H1 (cell line): ENCODE measurements around the gene NEURL1. TPM values are rescaled to one million over a fixed set of nuclear protein-coding genes. Genes with fewer than 3 reads are reported as not detected.
"Not testable (repeated sequence)": the region's sequence is repeated elsewhere in the genome, so short reads cannot be mapped to it uniquely, and the experiment has no call there.

Experiments
- CTCF ChIA-PET: fragments of 300-600 bp; sonication (Branson Sonifier 250); formaldehyde crosslinking; loops from one replicate; lab custom pipeline; 2021; ENCODE audit not compliant: partially characterized antibody; lab: Charles Lee
- POLR2A ChIA-PET: fragments of 300-600 bp; sonication (Branson Sonifier 250); formaldehyde crosslinking; loops from one replicate; lab custom pipeline; 2021; ENCODE audit warnings: inconsistent platforms; ENCODE audit not compliant: partially characterized antibody; lab: Charles Lee
- DNase-seq, 2 experiments: peaks; one replicate each; pipeline versions ENCODE4 v3.0.0 to v3.0.0-alpha.2; 2010 to 2022; ENCODE audit warnings: low spot score in 2 of 2, low read depth in 1 of 2, mixed read lengths in 1 of 2
- FAIRE-seq: peaks from 2 replicates; lab custom pipeline; 2011; peaks lifted over from hg19 to GRCh38; lab: Jason Lieb, UNC
- H2AFZ ChIP-seq: 2 replicates; pipeline ENCODE4 v1.8.1; 2012; ENCODE audit warnings: low read length, inconsistent platforms
- H2AK5ac ChIP-seq: 2 replicates; pipeline ENCODE4 v1.6.1; 2013; ENCODE audit warnings: low read depth, low read length
- H2BK120ac ChIP-seq: replicated peaks from 2 replicates; pipeline ENCODE3; 2013; ENCODE audit warnings: low read depth, low read length, inconsistent platforms
- H2BK12ac ChIP-seq: 2 replicates; pipeline ENCODE4 v1.6.1; 2013; ENCODE audit warnings: low read depth, low read length
- H2BK15ac ChIP-seq: 2 replicates; pipeline ENCODE4 v1.6.1; 2013; ENCODE audit warnings: low read length
- H2BK20ac ChIP-seq: 2 replicates; pipeline ENCODE4 v1.6.1; 2013; ENCODE audit warnings: low read length
- H2BK5ac ChIP-seq: 2 replicates; pipeline ENCODE4 v1.6.1; 2013; ENCODE audit warnings: low read depth, low read length
- H3K14ac ChIP-seq: 2 replicates; pipeline ENCODE4 v1.6.1; 2013; ENCODE audit warnings: inconsistent platforms; ENCODE audit not compliant: insufficient read length
- H3K18ac ChIP-seq: 2 replicates; pipeline ENCODE4 v1.6.1; 2013; ENCODE audit warnings: low read length; ENCODE audit errors: extremely low read depth
- H3K23ac ChIP-seq: 2 replicates; pipeline ENCODE4 v1.6.1; 2013; ENCODE audit warnings: inconsistent platforms; ENCODE audit not compliant: insufficient read length
- H3K23me2 ChIP-seq: 2 replicates; pipeline ENCODE4 v1.6.1; 2013; ENCODE audit warnings: low read depth, low read length
- H3K27ac ChIP-seq: 2 replicates; pipeline ENCODE4 v1.6.1; 2011; ENCODE audit warnings: low read depth, low read length, inconsistent platforms
- H3K27me3 ChIP-seq, 4 experiments: replicated peaks in 1 of 4; 1 replicate in 1 of 4; 2 replicates in 3 of 4; pipeline versions ENCODE4 v1.6.1 to v1.8.1; 2011 to 2013; ENCODE audit warnings: low read length in 3 of 4, mild to moderate bottlenecking in 3 of 4, inconsistent platforms in 2 of 4, mixed read lengths in 2 of 4, moderate library complexity in 1 of 4; ENCODE audit not compliant: control insufficient read depth in 3 of 4, insufficient read depth in 3 of 4; ENCODE audit errors: extremely low read depth in 1 of 4
- H3K36me3 ChIP-seq, 4 experiments: 2 replicates each; pipeline versions ENCODE4 v1.6.1 to v1.8.1; 2011 to 2013; ENCODE audit warnings: mild to moderate bottlenecking in 4 of 4, low read length in 3 of 4, moderate library complexity in 2 of 4, control low read depth in 1 of 4, inconsistent platforms in 1 of 4; ENCODE audit not compliant: insufficient read depth in 4 of 4, control insufficient read depth in 2 of 4
- H3K4ac ChIP-seq: replicated peaks from 2 replicates; pipeline ENCODE3; 2013; ENCODE audit warnings: low read length, low read depth, mixed read lengths, inconsistent platforms; ENCODE audit not compliant: insufficient read length
- H3K4me1 ChIP-seq, 4 experiments: replicated peaks in 1 of 4; 1 replicate in 1 of 4; 2 replicates in 3 of 4; pipeline versions ENCODE4 v1.6.1 to v1.8.1; 2011 to 2013; ENCODE audit warnings: low read length in 3 of 4, inconsistent platforms in 2 of 4, mixed read lengths in 1 of 4; ENCODE audit not compliant: insufficient read depth in 4 of 4, control insufficient read depth in 3 of 4
- H3K4me2 ChIP-seq, 2 experiments: 2 replicates each; pipeline versions ENCODE4 v1.6.1 to v1.8.1; 2011 to 2013; ENCODE audit warnings: low read depth in 2 of 2, low read length in 2 of 2, control low read depth in 1 of 2, inconsistent platforms in 1 of 2, mild to moderate bottlenecking in 1 of 2; ENCODE audit not compliant: insufficient read depth in 1 of 2
- H3K4me3 ChIP-seq, 4 experiments: fragments of 200-600, 300-600 bp in 1 of 4; sonication (generic), shearing (Covaris generic), sonication (Bioruptor Twin) in 1 of 4; 2 replicates each; pipeline versions ENCODE4 v1.5.1 to v1.8.1; 2011 to 2016; ENCODE audit warnings: low read length in 4 of 4, low read depth in 3 of 4, control low read depth in 2 of 4, inconsistent platforms in 2 of 4, mild to moderate bottlenecking in 2 of 4, mixed read lengths in 1 of 4, moderate library complexity in 1 of 4; ENCODE audit not compliant: insufficient read depth in 2 of 4; ENCODE audit errors: extremely low read depth in 1 of 4
- H3K56ac ChIP-seq: replicated peaks from 2 replicates; pipeline ENCODE3; 2013; ENCODE audit warnings: low read depth, mild to moderate bottlenecking, mixed read lengths, low read length, inconsistent platforms; ENCODE audit not compliant: insufficient read length
- H3K79me1 ChIP-seq: 2 replicates; pipeline ENCODE4 v1.6.1; 2013; ENCODE audit warnings: low read depth, low read length, control low read depth
- H3K79me2 ChIP-seq, 2 experiments: 2 replicates each; pipeline versions ENCODE4 v1.6.1 to v1.8.1; 2012 to 2013; ENCODE audit warnings: low read length in 2 of 2, mild to moderate bottlenecking in 2 of 2, inconsistent platforms in 1 of 2; ENCODE audit not compliant: insufficient read depth in 2 of 2, control insufficient read depth in 1 of 2
- H3K9ac ChIP-seq, 4 experiments: replicated peaks in 1 of 4; 1 replicate in 1 of 4; 2 replicates in 3 of 4; pipeline versions ENCODE4 v1.6.1 to v1.8.1; 2011 to 2013; ENCODE audit warnings: low read depth in 3 of 4, low read length in 3 of 4, control low read depth in 2 of 4, mild to moderate bottlenecking in 2 of 4, moderate library complexity in 2 of 4, inconsistent platforms in 1 of 4; ENCODE audit errors: extremely low read depth in 1 of 4
- H3K9me3 ChIP-seq, 2 experiments: 2 replicates each; pipeline versions ENCODE4 v1.6.1 to v1.8.1; 2012 to 2013; ENCODE audit warnings: mild to moderate bottlenecking in 2 of 2, moderate library complexity in 2 of 2, control low read depth in 1 of 2, inconsistent platforms in 1 of 2, low read depth in 1 of 2, low read length in 1 of 2, mixed read lengths in 1 of 2; ENCODE audit not compliant: insufficient read depth in 2 of 2
- H4K20me1 ChIP-seq, 2 experiments: replicated peaks in 1 of 2; 2 replicates each; pipeline versions ENCODE3 to v1.8.1; 2011 to 2013; ENCODE audit warnings: inconsistent platforms in 2 of 2, low read length in 2 of 2, mild to moderate bottlenecking in 1 of 2; ENCODE audit not compliant: insufficient read depth in 2 of 2, control insufficient read depth in 1 of 2
- H4K5ac ChIP-seq: 2 replicates; pipeline ENCODE4 v1.6.1; 2013; ENCODE audit warnings: low read length, low read depth, mixed read lengths, inconsistent platforms; ENCODE audit not compliant: insufficient read length
- H4K8ac ChIP-seq: 2 replicates; pipeline ENCODE4 v1.8.0; 2013; ENCODE audit warnings: mild to moderate bottlenecking, moderate library complexity, low read length, inconsistent platforms; ENCODE audit not compliant: insufficient read depth; ENCODE audit errors: extremely low read depth
- H4K91ac ChIP-seq: replicated peaks from 2 replicates; pipeline ENCODE3; 2013; ENCODE audit warnings: low read length, mixed read lengths, inconsistent platforms; ENCODE audit not compliant: insufficient read length
- WGBS, 2 experiments: shearing (Covaris generic) in 1 of 2; methylation state at CpG; one replicate each; pipeline versions ENCODE4 v1.1.6 to v1.1.7; 2013 to 2015; ENCODE audit warnings: low lambda C conversion rate in 2 of 2, mixed read lengths in 2 of 2, inconsistent platforms in 1 of 2, low coverage in 1 of 2, missing lambda C conversion rate in 1 of 2; ENCODE audit not compliant: insufficient replicate concordance in 2 of 2, insufficient coverage in 1 of 2, insufficient read length in 1 of 2; ENCODE audit errors: extremely low coverage in 1 of 2, missing lambda C conversion rate in 1 of 2; 5-methylcytosine and 5-hydroxymethylcytosine counted together
- polyA plus RNA-seq, 7 experiments: library from polyadenylated mRNA; depleted of rRNA in 3 of 7; stranded (reverse) in 5 of 7; unstranded in 2 of 7; fragments of >200 nt in 5 of 7; fragments of 200-250 nt in 2 of 7; gene quantifications; 1 replicate in 5 of 7; 2 replicates in 1 of 7; 4 replicates in 1 of 7; pipeline versions ENCODE4 v1.2.1 to v1.2.3, GENCODE V29; 2011 to 2013; ENCODE audit warnings: missing spikeins in 2 of 7, mixed read lengths in 2 of 7
- total RNA-seq: library from RNA; stranded (reverse); fragmentation: NEBNext Ultra II Directional; extraction: Animal tissue kit (Norgen Biotek cat#: 25700); gene quantifications from 2 replicates; pipeline ENCODE4 v1.2.1, GENCODE V29; 2021

NEURL1 gene
- total and polyA plus RNA-seq, 2 of the 8 experiments (the other 6 are each of a cell fraction or from before 2014, with no cell fraction given): 0.54 to 0.58 TPM

DNA sequence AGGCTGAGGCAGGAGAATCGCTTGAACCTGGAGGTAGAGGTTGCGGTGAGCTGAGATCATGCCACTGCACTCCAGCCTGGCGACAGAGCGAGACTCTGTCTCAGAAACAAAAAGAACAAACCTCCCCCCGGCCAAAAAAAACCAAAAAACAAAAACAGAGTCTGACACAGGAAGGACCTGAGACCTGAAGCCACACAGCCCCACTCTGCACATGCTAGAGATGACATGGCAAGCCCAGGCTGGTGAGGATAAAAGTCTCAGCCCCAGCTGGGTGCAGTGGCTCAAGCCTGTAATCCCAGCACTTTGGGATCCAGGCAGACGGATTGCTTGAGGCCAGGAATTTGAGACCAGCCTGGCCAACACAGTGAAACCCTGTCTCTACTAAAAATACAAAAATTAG lies 139.4 kb downstream of the NEURL1 start:
- not testable (repeated sequence) for H3K36me3 ChIP-seq, H3K18ac ChIP-seq, H4K20me1 ChIP-seq, H3K4me3 ChIP-seq, H2AK5ac ChIP-seq, H3K23ac ChIP-seq, H3K4ac ChIP-seq, H2BK20ac ChIP-seq, H3K56ac ChIP-seq, H2BK5ac ChIP-seq, H3K79me1 ChIP-seq, H4K5ac ChIP-seq, H3K27ac ChIP-seq, H3K27me3 ChIP-seq, H3K9ac ChIP-seq, H3K4me2 ChIP-seq, H3K79me2 ChIP-seq, H3K9me3 ChIP-seq, H2BK120ac ChIP-seq, FAIRE-seq, H4K8ac ChIP-seq, H2BK12ac ChIP-seq, H2BK15ac ChIP-seq, H3K14ac ChIP-seq, DNase-seq, H2AFZ ChIP-seq, H3K23me2 ChIP-seq, H4K91ac ChIP-seq
- ChIA-PET POLR2A (interaction anchor here (1.1 to 1.3 kb wide), 2 partner anchors 12 to 45 kb away, joined by 3 read pairs; no protein-coding TSS in a partner anchor), CTCF (interaction anchor here (1.0 to 10.0 kb wide), 4 partner anchors 31 to 53 kb away, joined by 3 to 95 read pairs (median 8); no protein-coding TSS in a partner anchor)
- 96% methylated on average over 6 of the region's 6 CpGs; no CpG with 5 or more reads in 1 of the 2 experiments for WGBS, 2 experiments
- peaks cover 8 to 26% (median 21%) of the 10 kb centered on the region in 4 experiments for H3K4me1 ChIP-seq
